Gastrocnemius medialis (tissue), 4 donors: ENCODE results near the gene SPPL3.

ENCODE experiments used
- POLR2A ChIP-seq, 2 donors: fragments of 450-650 bp; IDR thresholded peaks; one replicate each; pipeline ENCODE4 v1.6.1; 2017; ENCODE audit warnings: antibody characterized with exemption in 2 of 2, mild to moderate bottlenecking in 2 of 2, moderate library complexity in 2 of 2
- TF ChIP-seq, protein P1 (sequence below), 5 experiments: fragments of 450-650 bp in 3 of 5; fragments of 200-600 bp in 2 of 5; sonication (generic) in 2 of 5; IDR thresholded peaks in 4 of 5; conservative IDR thresholded peaks in 1 of 5; 1 replicate in 4 of 5; 2 replicates in 1 of 5; pipeline ENCODE4 v1.5.1; 2016 to 2019; ENCODE audit warnings: antibody characterized with exemption in 5 of 5, mild to moderate bottlenecking in 3 of 5, moderate library complexity in 3 of 5

DNA sequence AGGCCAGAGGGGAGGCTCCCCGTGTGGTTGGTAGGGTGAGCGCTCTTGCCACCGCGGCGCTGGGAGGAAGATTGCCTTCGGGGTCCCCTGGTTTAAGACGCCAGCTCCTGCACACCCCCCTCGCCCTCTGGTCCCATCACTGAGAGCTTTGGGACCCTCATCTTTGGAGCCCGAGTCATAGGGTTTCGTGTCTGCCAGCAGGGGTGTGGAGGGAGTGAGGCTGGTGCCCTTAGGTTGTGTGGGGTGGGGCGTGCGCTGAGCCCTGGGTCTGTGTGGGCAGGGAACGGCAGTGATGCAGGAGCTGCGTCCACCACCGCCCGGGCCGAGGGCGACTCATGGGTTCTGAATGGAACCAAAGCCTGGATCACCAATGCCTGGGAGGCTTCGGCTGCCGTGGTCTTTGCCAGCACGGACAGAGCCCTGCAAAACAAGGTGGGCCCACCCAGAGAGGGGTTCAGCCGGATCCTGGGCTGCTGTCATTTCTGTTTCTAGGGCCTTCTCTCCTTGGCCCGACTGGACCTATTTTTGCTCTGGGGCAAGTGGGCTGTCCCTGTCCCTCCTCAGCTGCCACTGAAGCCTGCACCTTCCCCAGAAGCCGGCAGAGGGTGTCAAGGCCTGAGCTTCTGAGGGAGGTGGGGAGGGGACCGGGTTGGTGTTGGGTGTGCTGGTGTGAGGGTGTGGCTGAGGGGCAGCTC is 166.5 kb downstream of the SPPL3 start:
- TF ChIP-seq, protein P1, sequence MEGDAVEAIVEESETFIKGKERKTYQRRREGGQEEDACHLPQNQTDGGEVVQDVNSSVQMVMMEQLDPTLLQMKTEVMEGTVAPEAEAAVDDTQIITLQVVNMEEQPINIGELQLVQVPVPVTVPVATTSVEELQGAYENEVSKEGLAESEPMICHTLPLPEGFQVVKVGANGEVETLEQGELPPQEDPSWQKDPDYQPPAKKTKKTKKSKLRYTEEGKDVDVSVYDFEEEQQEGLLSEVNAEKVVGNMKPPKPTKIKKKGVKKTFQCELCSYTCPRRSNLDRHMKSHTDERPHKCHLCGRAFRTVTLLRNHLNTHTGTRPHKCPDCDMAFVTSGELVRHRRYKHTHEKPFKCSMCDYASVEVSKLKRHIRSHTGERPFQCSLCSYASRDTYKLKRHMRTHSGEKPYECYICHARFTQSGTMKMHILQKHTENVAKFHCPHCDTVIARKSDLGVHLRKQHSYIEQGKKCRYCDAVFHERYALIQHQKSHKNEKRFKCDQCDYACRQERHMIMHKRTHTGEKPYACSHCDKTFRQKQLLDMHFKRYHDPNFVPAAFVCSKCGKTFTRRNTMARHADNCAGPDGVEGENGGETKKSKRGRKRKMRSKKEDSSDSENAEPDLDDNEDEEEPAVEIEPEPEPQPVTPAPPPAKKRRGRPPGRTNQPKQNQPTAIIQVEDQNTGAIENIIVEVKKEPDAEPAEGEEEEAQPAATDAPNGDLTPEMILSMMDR (IDR thresholded peaks at IDR 0.05 in 4 of 5, conservative IDR thresholded peaks at IDR 0.05 in 1 of 5): no peak
- TF ChIP-seq POLR2A (IDR thresholded peaks at IDR 0.05): no peak
